ENCODE measurements around the gene SUSD6.
"Not testable (repeated sequence)": the region's sequence is repeated elsewhere in the genome, so short reads cannot be mapped to it uniquely, and the experiment has no call there.

The SUSD6 gene

DNA sequence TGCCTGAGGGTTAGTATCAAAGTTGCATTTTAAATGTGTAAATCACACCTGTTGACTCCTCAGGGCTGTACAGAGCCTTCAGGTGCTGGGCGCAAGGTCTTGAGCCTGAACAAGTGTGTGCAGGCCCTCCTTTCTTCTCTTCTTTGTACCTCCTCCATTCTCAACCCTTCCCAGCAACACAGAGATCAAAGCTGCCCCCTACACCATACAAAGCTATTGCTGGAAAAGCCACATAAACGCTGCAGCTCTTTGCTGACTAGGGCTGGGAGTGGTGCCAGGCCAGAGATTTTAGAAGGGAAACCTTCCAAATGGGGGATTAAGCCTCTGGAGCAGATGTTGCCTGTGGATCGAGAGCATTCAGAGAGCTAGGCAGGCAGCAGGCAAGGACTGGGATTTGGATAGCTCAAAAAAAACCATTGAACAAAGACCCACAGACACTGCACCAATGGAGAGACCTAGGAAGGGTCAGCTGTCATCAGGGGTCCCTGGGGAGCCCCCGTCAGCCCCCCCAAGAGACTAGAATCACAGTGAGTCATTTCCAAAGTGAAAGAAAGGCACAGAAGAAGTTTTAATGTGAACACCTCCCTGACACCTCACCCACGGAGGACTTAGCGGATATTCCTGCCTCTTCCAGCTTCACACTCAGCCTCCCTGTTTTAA lies 18.2 kb upstream of the SUSD6 start:
- DNase-seq = no peak

DNA sequence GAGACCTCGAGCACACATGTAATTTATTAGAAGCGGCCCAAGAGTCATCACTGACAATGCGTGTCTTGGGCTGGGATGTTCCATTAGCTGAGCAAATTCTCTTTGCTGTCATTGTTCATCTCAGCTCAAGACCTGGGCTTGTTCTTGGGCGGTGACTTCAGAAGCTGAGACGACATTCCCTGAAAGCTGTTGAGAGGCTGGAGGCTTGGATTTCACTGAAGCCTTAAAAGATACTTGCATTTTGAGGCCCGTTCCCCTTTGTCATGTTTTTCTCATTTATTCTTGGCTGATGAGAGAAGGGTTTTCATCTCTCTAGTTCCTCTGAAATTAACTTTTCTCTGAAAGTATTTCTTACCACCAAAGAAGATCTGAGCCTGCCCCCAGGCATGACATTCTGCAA lies 16.6 kb upstream of the SUSD6 start:
- no peak for DNase-seq

DNA sequence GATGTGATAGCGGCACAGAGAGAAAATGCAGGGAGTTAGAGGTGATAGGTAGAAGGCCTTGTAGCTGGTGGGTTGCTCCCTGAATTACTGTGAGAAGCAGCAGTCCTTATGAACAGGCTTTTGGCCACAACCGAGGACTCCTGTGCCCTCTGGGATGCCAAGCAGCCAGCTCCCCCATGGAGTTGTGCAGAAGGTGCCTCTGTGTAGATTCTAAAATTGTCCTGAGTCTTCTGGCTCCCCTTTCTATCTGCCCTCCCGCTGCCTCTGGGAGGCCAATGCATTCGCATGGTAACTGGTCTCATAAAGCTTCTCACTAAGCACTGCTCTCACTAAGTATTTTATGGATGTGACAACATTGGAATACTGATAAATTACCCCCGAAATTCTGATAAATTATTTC lies 16.1 kb upstream of the SUSD6 start:
- no peak for DNase-seq

DNA sequence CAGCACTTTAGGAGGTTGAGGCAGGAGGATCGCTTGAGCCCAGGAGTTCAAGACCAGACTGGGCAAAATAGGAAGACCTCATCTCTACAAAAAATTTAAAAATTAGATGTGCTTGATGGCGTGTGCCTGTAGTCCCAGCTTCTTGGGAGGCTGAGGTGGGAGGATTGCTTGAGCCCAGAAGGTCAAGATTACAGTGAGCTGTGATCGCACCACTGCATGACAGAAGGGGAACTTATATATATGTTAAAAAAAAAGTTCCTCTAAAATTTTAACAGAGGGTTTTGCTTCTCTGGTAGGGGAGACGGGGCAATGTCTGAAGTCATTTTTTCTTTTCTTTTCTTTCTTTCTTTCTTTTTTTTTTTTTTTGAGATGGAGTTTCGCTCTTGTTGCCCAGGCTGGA lies 12.0 kb upstream of the SUSD6 start:
- not testable (repeated sequence) for DNase-seq

DNA sequence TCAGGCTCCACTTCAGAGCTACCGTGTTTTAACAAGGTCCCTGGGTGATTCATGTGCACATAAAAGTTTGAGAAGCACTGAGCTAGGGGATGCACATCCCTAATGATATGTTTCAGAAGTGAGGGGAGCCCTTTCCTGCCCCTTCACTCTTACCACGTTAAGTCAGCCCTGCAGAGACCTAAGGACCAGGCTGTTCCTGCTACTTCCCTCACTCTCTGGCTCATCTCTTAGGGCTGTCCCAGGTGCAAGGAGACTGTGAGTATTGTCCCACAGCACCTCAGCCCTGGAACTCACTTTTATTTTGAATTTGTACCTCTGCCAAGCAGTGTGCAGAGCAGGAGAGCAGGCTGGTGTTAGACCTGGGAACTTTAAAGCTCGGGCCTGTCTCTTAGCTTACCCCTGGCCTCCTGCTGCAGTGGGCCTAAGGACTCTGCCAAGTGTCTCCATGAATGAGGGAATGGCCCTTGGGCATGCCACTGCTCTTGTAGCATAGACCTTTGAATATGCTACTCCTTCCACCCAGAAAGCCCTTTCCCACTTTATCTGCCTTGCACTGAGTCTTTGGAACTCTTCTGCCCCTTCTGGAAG lies 11.0 kb upstream of the SUSD6 start:
- no peak for DNase-seq

DNA sequence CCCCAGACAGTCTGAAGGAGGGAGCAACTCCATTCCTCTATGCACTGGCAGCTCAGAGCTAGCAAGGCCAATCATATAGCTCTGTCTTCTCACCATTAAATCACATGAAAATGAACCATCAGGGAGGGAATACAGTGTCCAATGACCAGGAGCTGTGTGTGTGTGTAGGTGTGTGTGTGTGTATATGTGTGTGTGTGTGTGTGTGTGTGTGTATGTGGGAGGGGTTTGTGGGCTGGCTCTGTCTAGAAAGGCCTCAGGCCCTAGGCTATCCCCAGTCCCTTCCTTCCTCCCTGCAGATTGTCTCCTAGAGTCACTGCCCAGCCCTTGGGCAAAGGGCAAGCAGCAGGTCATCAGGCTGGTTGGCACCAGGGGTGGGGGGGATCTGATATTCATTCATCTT lies 5.7 kb upstream of the SUSD6 start:
- DNase-seq = no peak

DNA sequence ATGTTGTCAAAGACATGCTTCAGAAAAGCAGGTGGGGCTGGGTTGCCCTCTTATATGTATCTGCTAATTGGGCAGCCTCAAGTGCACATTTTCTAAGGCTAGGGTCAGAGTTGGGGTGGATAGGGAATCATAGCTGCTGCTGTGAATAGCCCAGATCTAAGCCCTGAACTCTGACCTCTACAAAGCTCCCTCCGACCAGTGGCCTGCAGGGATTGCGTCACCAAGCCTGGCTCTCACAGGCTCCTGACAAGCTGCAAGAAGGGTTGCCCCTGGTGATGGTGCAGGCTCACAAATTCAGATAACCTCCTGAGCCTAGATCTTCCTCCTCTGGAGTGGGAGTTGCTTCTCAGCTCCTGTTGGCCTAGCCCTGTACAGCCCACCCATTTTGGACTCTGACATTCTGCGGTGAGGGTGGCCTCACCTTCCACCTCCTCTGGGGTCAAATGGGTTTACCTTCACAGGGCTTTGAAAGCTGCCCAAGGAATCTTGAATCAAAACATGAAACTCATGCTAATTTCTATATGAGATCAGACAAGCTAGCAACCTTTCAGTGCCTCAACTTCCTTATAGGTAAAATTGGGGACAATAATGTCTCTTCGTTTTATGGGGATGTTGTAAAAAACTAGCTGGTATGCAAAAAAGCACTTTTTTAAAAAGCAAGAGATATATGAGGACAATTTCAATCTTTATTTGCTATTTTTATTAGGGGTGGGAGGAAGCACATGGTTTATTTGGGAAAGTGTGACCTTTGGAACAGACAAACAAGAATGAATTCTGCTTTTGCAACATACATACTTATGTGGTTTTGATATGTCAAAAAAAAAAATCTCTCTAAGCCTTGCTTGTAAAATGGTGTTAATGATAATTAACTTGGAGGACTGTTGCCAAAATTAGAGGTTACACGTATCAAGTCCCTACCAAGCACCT lies 4.9 kb upstream of the SUSD6 start:
- no peak for DNase-seq

DNA sequence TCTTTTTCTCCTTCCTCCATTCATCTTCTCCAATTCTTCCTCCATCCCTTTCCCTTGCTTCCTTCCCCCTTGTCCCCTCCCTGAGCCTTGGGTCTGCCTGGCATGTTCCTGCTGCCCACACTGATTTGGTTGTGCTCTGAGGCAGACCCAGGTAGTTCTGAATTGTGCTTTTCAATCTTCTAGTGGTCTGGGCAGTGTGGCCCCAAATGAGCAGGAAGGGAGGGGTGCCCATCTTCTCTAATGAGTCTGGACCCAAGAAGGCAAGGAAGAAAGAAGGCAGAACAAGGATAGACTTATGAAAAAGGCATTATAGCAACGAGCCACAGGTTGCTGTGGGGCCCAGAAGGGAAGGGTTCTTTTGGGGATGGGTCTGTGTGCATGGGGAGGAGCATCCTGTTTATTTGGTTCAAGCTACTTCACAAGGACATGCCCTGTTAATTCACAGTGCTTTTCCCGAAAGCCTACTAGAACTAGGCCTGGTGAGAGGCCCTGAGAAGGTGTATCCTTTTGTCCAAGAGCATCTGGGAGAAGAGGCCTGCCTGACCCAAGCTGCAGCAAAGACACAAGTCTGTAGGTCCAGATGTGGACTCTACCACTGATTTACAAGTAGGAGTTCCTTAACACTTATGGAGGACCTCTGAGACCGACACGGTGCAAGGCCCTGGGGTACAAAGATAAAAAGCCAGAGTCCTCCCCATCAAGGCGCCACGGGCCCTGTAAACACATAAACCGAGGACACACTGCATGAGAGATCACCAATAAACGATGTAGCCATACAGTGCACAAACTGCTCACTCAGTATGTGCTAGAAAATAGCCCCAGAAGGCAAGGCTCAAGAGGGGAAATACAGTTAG lies 1.1 kb upstream of the SUSD6 start:
- DNase-seq = no peak

DNA sequence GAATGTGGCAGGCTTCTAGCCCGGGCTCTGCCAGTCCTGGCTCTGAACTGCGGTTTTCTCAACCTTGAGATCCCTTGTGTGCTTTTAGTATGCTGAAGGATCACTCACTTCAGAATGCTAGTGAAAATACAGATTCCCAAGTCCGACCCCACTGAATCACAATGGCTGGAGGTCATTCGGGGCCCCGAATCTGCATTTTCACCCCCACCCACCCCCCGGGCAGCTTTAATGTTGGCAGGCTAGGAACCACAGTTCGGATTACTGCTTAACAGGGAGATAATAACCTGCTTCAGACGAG lies 573 bp upstream of the SUSD6 start:
- DNase-seq = no peak

DNA sequence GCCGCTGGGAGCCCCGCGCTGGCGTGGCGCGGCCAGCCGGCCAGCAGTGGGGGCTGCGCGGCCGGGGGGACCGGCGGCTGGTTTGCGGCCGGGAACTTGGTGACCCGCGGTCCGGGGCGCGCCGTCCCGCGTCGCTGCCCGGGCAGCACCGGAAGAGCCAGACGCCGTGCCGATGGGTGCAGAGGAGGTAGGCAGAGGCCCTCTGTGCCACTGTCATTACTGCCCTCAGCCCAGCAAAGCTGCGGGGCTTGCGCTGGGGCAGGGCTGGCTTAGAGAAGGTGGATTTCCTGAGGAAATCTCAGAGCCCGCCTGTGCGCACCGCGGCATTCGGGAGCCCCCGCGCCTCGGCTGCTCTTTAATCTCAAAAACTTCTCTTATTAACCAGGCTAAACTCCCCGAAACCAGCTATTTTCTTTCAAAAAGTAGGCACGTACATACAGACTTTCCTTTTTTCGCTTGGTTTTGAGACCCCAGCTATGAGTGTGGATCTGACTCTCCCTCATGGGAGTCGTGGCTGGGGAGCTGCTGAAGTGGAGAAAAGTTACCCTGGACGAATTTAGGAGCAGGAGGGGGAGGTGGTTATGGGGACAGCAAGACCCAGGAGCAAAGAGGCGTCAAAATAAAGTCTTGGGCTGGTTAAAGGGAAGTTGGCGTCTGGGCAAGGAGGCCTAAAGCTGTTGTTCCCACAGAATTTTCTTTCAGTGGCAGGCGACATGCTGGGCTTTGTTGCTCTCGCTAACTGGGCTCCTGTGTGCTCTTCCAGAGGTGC lies 802 bp downstream of the SUSD6 start:
- peak in 1 of 2 experiments; percentile 49 for DNase-seq

DNA sequence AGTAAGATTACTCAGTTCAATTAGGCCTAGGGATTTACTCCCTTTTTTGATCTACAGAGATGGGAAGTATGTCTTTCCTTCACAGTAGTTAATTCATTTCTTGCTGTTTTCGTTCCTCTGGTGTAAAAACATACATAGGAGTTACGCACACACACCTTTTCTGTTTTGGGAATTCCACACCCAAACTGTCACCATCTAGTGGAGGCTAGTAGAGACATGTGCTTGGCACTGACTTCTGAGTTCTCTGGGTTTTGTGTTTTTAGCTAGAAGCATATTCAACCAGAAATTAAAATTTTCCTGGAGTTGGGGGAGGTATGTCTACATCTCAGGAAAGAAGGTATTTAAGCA lies 1.4 kb downstream of the SUSD6 start:
- no peak for DNase-seq

DNA sequence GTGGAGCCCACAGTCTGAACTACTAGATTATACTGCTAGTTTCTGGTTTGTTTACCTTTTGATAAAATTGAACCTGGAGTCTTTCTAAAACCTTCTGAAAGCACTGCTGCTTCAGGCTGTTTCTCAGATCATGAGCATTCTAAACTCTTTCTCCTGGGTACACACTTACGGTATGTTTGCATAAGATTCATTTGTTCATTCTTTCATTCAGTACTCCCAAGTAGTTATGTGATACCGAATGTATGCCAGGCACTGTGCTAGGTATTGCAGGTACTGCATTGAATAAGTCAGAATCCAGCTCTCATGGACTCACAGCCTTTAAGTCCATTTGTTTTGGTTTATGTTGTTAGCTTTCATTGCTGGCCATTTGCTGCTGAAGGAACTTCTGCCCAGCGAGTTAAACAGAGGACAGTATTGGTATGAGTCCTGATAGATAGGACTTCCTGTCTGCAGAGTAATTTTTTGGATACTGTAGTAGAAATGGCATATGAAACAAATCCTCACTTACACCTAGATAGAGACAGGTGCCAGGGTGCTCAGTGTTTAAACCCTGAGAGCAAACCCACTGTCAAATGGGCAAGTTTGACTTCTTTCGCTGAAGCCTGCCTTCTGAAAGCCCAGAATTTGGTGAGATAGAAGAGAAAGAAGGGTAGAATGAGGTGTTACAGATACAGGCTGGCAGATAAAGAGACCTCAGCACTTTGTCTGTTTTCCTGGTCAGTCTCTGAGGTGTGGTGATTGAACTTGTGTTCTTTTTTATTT lies 2.1 kb downstream of the SUSD6 start:
- no peak for DNase-seq

DNA sequence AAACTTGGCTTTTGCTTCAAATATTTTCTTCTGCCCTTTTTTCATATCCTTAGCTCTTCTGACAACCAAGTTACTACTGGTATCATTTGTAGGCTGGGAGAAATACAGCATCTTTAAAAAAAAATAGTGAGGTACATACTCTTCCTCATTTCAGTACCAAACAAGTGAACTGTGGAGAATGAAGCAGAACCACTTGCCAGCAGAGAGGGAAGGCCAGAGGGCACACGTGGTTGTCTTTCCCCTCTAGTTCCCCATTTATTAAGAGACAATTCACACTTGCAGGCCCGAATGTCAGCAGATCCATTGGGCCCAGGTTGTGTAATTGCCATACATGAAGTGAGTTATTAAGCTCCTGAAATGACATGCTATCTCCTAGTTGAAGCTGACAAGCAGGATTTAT lies 3.2 kb downstream of the SUSD6 start:
- no peak for DNase-seq

DNA sequence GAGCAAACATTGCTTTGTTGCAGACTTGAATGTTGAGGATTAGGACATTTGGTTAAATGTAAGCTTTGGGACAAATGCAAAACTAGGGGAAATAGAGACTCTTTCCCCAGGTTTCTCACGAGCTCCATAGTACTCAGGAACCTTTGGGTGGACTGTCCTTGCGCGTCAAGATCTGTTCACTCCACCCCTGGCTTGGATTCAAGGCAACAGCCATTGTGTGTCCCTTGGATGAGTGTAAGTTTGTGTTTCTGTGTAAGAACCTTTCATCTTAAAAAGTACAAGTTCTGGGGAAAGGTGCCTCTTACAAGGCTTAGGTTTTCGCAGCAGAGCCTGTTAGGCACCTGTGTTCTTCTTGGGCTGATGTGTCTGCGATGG lies 3.7 kb downstream of the SUSD6 start:
- DNase-seq = no peak

DNA sequence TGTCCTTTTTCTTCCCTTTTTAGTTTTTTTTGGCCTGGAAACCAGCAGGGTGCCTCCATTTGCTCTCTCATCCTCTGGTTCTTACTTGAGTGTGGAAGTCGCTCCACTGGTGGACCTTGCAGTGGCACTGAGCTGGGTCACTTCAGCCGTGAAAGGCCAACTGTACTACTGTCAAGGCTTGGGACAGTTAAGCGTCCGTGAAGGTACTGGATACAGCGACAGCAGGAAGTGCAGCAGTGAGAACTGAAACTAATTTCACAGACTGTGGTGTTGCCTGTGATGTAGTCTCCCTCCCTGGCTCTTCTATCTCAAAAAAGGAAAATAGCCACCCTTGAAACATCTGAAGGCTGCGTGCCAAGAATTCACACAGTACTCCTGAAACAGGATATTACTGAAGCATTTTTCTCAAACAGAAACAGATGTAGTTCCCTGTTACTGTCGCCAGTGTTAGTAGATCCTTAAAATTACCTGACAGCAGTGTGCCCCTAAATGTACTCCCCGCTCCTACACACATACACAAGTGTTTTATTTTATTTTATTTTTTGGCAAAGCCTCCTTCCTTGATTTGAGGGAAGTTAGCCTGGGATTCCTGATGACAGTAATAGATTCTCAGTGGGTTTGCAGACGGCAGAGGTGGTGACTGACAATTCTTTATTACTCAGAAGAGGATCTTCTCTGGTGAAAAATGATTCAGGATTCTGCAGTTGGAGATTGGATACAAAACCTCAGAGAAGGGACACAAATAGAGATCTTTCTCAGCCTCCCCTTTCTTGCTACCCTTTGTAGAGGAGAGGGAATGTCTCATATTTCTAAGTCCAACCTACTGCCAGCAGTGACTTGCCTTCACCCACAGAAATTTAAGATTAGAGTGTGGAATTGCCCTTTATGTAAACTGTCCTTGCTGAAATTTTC lies 4.4 kb downstream of the SUSD6 start:
- DNase-seq = peak in 1 of 2 experiments; percentile 52

DNA sequence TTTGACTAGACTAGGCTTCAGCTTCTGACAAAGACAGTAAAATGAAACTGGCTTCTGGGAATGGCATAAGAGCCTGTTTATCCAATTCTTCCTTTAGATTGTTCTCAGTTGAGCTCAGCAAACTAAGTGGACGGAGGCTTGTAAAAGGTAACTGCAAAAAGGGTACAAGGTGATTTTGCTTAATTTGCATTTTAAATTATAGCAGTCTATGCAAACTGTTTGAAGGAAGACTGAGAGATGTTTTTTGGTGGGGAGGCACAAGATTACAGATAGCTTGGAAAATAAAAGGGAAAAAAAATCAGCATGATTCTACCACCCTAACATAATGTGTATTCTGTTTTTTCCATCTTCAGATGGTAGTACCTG lies 5.0 kb downstream of the SUSD6 start:
- no peak for DNase-seq

DNA sequence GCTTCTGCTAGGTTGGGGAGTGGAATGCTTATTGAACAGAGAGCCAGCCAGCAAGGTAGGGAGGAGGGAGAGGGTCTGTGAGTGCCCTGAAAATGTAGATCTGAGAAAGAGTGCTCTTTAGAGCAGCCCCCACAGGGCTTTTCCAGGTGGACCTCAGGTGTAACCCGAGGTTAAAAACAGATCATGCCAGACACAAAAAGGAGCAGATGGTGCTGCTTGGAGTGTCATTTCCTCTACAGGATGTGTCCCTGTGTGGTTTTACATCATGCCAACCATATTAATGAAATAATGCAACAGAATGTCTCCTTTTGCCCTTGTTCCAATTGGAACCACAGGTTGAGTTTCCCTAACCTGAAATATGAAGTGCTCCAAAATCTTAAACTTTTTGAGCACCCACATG lies 6.4 kb downstream of the SUSD6 start:
- DNase-seq = no peak

DNA sequence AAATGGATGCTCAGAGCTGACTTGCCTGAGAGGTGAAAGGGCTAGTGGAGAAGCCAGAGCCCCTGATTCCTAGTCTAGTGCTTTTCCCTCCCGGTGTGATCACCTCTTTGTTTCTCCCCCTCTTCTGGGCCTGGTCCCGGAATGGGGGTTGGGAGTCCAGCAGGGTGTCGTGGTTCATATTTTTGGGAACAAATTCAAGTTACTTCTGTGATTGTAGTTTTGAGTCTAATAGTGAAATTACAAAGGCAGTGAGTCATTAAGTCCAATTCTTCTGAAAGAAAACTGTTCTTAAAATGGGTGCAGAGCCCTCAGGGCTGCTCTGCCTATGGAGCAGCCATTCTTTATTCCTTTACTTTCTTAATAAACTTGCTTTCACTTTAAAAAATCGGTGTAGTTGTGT lies 7.6 kb downstream of the SUSD6 start:
- DNase-seq = no peak

DNA sequence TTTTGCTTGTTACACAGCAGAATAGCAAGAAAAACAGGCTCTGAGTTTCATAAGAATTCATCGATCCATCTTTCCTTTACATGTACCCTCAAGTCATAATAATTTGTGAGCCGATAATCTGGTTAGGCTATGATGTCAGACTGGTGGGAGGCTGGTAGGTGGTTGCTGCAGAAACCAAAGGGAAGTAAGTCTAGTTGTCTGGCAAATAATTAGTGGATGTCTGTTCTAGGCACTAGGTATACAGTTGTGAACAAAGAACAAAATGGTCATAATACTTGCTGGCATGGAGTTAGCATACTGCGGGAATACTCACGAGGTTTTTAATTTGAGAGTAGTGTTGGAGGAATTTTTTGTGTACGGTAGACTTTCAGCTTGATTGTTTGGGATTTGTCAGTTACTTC lies 8.8 kb downstream of the SUSD6 start:
- peak in 1 of 2 experiments; percentile 44 for DNase-seq

DNA sequence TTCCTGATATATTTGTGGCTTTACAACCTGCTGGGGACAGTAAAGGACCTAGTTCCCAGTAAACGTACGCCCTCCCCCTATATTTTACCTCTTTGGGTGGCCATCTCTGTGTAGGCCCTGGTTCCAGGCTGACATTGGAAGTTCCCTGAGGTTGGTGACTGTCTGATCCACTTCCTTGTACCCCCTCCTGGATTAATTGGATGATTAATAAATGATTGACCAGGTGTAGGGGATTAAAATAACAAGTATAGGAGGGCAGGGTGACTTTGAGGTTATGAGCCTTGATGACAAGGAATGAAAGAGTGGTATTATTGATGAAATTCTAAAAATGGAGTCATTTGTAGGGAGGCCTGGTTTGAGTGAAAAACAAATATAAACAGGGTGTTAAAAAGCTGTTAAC lies 9.6 kb downstream of the SUSD6 start:
- no peak for DNase-seq

DNA sequence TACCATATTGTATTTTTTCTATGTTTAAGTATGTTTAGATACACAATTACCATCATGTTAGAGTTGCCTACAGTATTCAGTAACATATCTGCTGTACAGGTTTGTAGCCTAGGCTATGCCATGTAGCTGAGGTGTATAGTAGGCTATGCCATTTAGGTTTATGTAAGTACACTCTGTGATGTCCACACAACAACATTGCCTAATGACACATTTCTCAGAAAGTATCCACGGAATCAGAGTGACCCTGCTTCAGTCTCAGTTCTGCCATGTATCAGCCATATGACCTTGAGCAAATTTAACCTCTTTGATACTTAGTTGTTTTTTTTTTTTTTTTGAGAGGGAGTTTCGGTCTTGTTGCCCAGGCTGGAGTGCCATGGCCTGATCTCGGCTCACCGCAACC lies 12.7 kb downstream of the SUSD6 start:
- no peak for DNase-seq
